ENCODE results near the gene TSHZ1.

TSHZ1 gene

GRCh38 chr18:75201282-75202270 is 9.0 kb upstream of the TSHZ1 start:
- H3K36me3 ChIP-seq (replicated peaks; ENCODE audit: low read depth, low read length) = peaks cover 32% of the 10 kb centered on the region
- H3K27me3 ChIP-seq (ENCODE audit: low read depth, low read length) = no peaks in the 10 kb centered on the region
- peaks cover 50% of the 10 kb centered on the region for H3K79me2 ChIP-seq (ENCODE audit: low read length)
- no peaks in the 10 kb centered on the region for H3K9me3 ChIP-seq (ENCODE audit: insufficient read depth, low read length)
- H3K4me1 ChIP-seq (ENCODE audit: low read length) = peaks cover 5% of the 10 kb centered on the region; the same call in 1 of the 2 replicates
- H3K4me2 ChIP-seq (ENCODE audit: low read length) = no peak overlapping the region
- no peak overlapping the region for H2AFZ ChIP-seq (ENCODE audit: low read depth, low read length)
- no peak overlapping the region for H3K9ac ChIP-seq (ENCODE audit: low read length)
- no peak overlapping the region for H3K27ac ChIP-seq (ENCODE audit: low read length)
- TF ChIP-seq CTCF (IDR thresholded peaks at IDR 0.05; ENCODE audit: low read depth, low read length) (no peak), EZH2phosphoT487 (IDR thresholded peaks at IDR 0.05; ENCODE audit: low read depth) (no peak)
- no peak overlapping the region for H3K4me3 ChIP-seq (ENCODE audit: low read length)
- H4K20me1 ChIP-seq (ENCODE audit: insufficient read depth, low read length) = peaks cover 62% of the 10 kb centered on the region

- peaks cover 30% of the 10 kb centered on the region for H3K36me3 ChIP-seq (replicated peaks; ENCODE audit: low read depth, low read length)
- H2AFZ ChIP-seq (ENCODE audit: low read depth, low read length) = no peak overlapping the region
- H3K4me3 ChIP-seq (ENCODE audit: low read length) = no peak overlapping the region
- TF ChIP-seq EZH2phosphoT487 (IDR thresholded peaks at IDR 0.05; ENCODE audit: low read depth) (no peak), CTCF (IDR thresholded peaks at IDR 0.05; ENCODE audit: low read depth, low read length) (no peak)
- H3K9ac ChIP-seq (ENCODE audit: low read length) = no peak overlapping the region
- H3K27ac ChIP-seq (ENCODE audit: low read length) = no peak overlapping the region
- peaks cover 18% of the 10 kb centered on the region for H3K4me1 ChIP-seq (ENCODE audit: low read length)
- peaks cover 62% of the 10 kb centered on the region for H3K79me2 ChIP-seq (ENCODE audit: low read length)
- no peak overlapping the region for H3K4me2 ChIP-seq (ENCODE audit: low read length)
- no peaks in the 10 kb centered on the region for H3K9me3 ChIP-seq (ENCODE audit: insufficient read depth, low read length)
- no peaks in the 10 kb centered on the region for H3K27me3 ChIP-seq (ENCODE audit: low read depth, low read length)
- peaks cover 74% of the 10 kb centered on the region for H4K20me1 ChIP-seq (ENCODE audit: insufficient read depth, low read length)
Observed at GRCh38 chr18:75202696-75203365, 7.8 kb upstream of the TSHZ1 start.

GRCh38 chr18:75203416-75204268 is 7.0 kb upstream of the TSHZ1 start:
- Histone ChIP-seq H3K9me3 (ENCODE audit: insufficient read depth, low read length) (no peaks in the 10 kb centered on the region), H4K20me1 (ENCODE audit: insufficient read depth, low read length) (peaks cover 74% of the 10 kb centered on the region), H3K36me3 (replicated peaks; ENCODE audit: low read depth, low read length) (peaks cover 30% of the 10 kb centered on the region), H3K27me3 (ENCODE audit: low read depth, low read length) (no peaks in the 10 kb centered on the region), H3K4me3 (ENCODE audit: low read length) (no peak overlapping the region), H3K9ac (ENCODE audit: low read length) (no peak overlapping the region), H3K4me1 (ENCODE audit: low read length) (peaks cover 18% of the 10 kb centered on the region), H3K4me2 (ENCODE audit: low read length) (no peak overlapping the region), H2AFZ (ENCODE audit: low read depth, low read length) (no peak overlapping the region), H3K27ac (ENCODE audit: low read length) (no peak overlapping the region), H3K79me2 (ENCODE audit: low read length) (peaks cover 70% of the 10 kb centered on the region)
- TF ChIP-seq CTCF (IDR thresholded peaks at IDR 0.05; ENCODE audit: low read depth, low read length) (no peak), EZH2phosphoT487 (IDR thresholded peaks at IDR 0.05; ENCODE audit: low read depth) (no peak)

Measured in OCI-LY3 (cell line).